NT2/D1 (cell line): ENCODE results near the gene MEGF6.

Experiments used
- DNase-seq: peaks from one replicate; pipeline ENCODE4 v3.0.0-alpha.2; 2011; ENCODE audit warnings: low read depth, low spot score
- H3K27me3 ChIP-seq: 2 replicates; pipeline ENCODE4 v1.6.0; 2011; ENCODE audit warnings: mild to moderate bottlenecking; ENCODE audit not compliant: insufficient read length, insufficient read depth
- H3K36me3 ChIP-seq: 2 replicates; pipeline ENCODE4 v1.6.1; 2011; ENCODE audit warnings: mild to moderate bottlenecking, low read length, mixed read lengths; ENCODE audit not compliant: insufficient read depth, insufficient read length
- H3K4me1 ChIP-seq: 2 replicates; pipeline ENCODE4 v1.5.1; 2011; ENCODE audit not compliant: insufficient read depth, insufficient read length
- H3K4me3 ChIP-seq: 2 replicates; pipeline ENCODE4 v1.5.1; 2011; ENCODE audit warnings: low read depth; ENCODE audit not compliant: insufficient read length
- H3K9ac ChIP-seq: 2 replicates; pipeline ENCODE4 v1.6.0; 2011; ENCODE audit warnings: low read depth; ENCODE audit not compliant: insufficient read length
- H3K9me3 ChIP-seq: 2 replicates; pipeline ENCODE4 v1.5.1; 2011; ENCODE audit warnings: mild to moderate bottlenecking, low read length; ENCODE audit not compliant: insufficient read depth
- SUZ12 ChIP-seq: IDR thresholded peaks from 2 replicates; pipeline ENCODE4 v1.6.1; 2011; ENCODE audit not compliant: insufficient read length, insufficient read depth; ENCODE audit errors: extremely low read depth
- YY1 ChIP-seq: IDR thresholded peaks from 2 replicates; pipeline ENCODE4 v1.6.1; 2011; ENCODE audit not compliant: insufficient read length, insufficient read depth
- ZNF274 ChIP-seq: IDR thresholded peaks from 2 replicates; pipeline ENCODE4 v1.6.1; 2011; ENCODE audit warnings: mild to moderate bottlenecking, low read depth, low read length

MEGF6 gene

GRCh38 chr1:3571263-3571662, 40.0 kb downstream of the MEGF6 start:
- H3K4me3 ChIP-seq = no peak overlapping the region
- H3K27me3 ChIP-seq = no peaks in the 10 kb centered on the region
- H3K9me3 ChIP-seq = no peaks in the 10 kb centered on the region
- TF ChIP-seq ZNF274 = no peak
- TF ChIP-seq SUZ12 = no peak
- no peak for TF ChIP-seq YY1
- no peak for DNase-seq
- H3K4me1 ChIP-seq = peaks cover 3% of the 10 kb centered on the region
- H3K36me3 ChIP-seq = no peaks in the 10 kb centered on the region
- H3K9ac ChIP-seq = no peak overlapping the region

DNA sequence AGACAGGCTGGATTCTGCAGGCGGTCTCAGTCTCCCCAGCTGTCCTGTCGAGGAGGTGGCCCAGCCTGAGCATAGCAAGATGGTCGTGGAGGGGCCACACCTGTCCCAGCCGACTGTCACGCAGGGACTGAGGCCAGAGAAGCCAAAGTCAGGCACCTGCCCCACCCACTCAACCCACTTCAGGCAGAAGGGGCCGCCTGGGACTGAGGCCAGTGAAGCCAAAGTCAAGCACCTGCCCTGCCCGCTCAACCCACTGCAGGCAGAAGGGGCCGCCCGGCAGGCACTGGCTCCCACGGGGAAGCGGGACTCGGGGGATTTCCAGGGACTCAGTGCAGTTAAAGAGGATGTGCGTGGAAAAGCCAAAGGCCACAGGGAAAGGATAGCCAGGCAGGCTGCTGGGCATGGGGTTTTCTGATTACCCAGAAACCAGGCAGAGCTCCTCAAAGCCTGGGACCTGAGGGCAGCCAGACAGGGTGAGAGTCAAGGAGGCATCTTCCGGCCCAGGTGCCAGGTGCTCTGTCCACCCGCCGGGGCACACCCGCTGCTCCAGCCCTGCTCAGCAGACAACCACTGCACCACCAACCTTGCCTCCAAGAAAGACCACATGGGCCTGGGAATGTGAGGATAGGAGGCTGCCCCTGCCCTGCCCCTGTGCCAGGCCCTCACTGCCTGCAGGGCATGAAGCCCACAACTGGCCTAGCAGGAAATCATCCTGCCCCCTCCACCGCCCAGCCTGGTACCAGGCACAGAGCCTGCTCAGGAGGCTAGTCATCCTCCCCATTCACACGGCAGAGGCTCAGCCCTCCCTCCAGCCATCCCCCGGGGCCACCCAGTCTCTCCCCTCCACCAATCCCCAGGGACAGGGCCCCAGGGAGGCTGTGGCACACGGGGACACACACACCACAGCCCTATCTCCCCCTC, 41.0 kb downstream of the MEGF6 start:
- H3K9ac ChIP-seq = no peak overlapping the region
- DNase-seq = no peak
- H3K9me3 ChIP-seq = no peaks in the 10 kb centered on the region
- TF ChIP-seq YY1 (no peak), SUZ12 (no peak), ZNF274 (no peak)
- peaks cover 3% of the 10 kb centered on the region for H3K4me1 ChIP-seq
- H3K27me3 ChIP-seq = no peaks in the 10 kb centered on the region
- no peaks in the 10 kb centered on the region for H3K36me3 ChIP-seq
- H3K4me3 ChIP-seq = no peak overlapping the region

DNA sequence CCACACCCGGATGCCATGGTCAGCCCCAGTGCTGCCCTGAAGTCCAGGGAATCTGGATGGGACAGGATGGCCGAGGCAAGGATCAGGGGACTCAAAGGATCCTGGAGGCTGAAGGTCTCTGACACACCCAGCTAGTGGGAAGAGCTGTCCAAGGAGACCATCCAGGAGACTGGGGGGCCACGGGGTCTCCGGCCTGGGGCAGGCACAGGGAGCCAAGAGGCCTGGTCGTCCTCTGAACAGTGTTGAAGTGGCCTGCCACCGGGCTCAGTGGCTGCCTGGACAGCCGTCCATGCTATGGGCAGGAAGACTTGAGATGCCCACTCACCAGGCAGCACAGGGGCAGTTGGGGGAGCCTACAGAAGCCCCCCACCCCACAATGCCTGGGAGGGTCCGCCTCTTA, 41.9 kb downstream of the MEGF6 start:
- H3K27me3 ChIP-seq = no peaks in the 10 kb centered on the region
- H3K9me3 ChIP-seq = no peaks in the 10 kb centered on the region
- no peak overlapping the region for H3K4me3 ChIP-seq
- TF ChIP-seq SUZ12 (no peak), YY1 (no peak)
- peaks cover 3% of the 10 kb centered on the region for H3K4me1 ChIP-seq
- DNase-seq = no peak
- no peak overlapping the region for H3K9ac ChIP-seq
- no peaks in the 10 kb centered on the region for H3K36me3 ChIP-seq

DNA sequence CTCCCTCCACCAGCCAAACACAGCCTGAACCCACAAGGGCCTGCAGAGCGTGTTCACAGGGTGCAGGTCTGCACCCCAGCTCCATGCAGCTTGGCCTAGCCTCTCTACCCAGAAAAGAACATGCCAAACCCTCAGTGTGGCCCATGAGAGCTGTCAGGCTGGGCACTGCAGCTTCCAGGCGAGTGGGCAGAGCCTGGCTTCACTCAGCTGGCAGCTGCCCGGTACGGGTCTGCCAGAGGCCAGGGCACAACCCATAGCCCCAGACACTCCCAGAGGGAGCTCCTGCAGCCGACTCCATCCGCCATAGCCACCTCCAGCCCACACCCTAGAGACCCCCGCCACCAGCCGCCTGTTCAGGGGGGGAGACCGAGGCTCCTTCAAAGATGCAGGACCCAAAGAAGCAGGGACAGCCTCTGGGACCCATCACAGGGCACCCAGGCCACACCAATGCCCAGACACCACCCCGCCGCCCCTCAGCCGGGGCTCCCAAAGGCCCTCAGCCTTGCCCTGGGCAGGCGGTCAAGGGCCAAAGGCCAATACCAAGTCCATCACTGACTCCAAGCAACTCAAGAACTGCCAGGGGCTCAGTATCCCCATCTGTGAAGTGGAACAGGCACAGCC, 42.4 kb downstream of the MEGF6 start:
- Histone ChIP-seq H3K4me1 (peaks cover 3% of the 10 kb centered on the region), H3K4me3 (no peak overlapping the region), H3K36me3 (no peaks in the 10 kb centered on the region), H3K27me3 (no peaks in the 10 kb centered on the region), H3K9ac (no peak overlapping the region), H3K9me3 (no peaks in the 10 kb centered on the region)
- no peak for DNase-seq
- TF ChIP-seq YY1 = no peak
- no peak for TF ChIP-seq SUZ12
- no peak for TF ChIP-seq ZNF274

DNA sequence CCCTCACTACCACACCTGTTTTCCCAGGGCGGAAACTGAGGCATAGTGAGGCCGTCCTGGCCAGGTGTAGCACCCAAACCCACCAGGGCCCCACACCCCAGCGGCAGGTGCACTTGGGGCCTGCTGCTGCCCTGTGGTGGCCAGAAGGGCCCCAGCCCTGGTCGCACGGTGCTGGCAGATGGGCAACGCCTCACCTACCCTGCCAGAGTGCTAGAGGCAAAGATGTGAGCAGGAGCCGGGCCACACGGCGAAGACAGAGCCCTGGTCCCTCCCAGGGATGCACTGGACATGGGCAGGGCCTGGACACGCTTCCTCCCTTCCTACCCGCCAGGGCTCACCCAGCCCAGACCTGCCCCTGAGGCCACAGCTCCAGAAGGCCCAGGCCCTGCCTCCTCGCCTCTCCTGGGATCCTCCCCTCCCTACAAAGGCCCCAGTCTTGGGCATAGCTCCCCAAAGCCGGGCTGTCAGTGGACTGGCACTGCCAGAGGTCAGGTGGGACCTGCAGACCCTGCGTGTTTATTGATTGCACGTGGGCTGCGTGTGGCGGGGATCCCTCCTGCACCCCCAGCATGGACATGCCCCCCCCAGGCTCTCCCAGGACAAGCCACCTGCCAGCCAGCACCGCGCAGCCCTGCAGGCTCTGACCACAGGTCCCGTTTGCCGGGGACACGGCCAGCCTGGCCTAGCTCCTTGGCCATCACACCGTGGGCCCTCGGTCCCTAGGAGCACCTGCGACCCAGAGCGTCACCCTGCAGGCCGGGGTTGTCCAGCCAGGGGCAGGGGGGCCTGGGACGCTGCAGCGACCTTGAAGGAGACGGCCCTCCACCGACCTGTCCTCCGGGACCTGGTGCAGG, 44.1 kb downstream of the MEGF6 start:
- no peak for DNase-seq
- Histone ChIP-seq H3K4me1 (peaks cover 6% of the 10 kb centered on the region), H3K9ac (no peak overlapping the region), H3K9me3 (no peaks in the 10 kb centered on the region), H3K36me3 (no peaks in the 10 kb centered on the region), H3K4me3 (no peak overlapping the region), H3K27me3 (no peaks in the 10 kb centered on the region)
- TF ChIP-seq SUZ12 (no peak), YY1 (no peak), ZNF274 (no peak)

DNA sequence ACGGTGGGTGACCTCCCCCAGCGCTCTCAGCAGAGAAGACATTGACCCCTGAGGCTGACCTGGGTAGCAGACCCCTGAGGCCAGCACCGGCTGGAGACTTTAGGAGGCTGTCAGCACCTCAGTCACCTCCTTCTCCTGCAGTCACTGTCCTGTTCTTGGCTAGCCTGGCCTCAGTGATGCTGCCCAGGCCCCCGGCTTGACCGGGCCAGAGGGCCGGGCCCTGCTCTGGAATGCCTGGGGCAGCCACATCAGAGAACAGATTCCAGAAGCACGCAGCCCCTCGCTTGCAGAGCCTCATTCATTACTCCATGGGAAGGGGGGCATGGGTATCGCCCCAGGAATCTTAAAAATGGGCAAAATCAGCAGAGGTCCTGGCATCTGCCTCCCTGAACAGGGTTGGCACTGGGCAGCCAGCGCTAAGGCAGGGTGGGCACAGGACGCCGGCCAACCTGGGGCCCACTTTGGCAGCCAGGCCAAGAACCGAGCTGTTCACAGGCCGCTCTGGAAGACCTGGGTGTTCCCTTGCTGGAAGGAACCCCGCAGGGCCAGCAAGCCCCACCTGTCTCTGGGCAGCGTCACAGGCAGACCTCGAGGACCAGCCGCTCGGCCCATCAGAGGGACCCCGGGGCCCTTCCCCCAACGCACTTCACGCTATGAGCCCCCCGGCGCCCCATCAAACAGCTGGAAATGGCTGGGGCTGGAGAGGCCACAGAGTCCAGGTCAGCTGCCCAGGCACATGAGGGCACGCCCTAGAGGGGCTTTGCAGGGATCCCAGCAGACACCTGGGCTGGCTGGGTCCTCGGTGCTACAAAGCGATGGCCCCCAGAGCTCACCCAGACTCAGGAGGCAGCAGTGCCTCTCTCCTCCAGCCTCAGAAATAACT, 45.1 kb downstream of the MEGF6 start:
- H3K36me3 ChIP-seq = no peaks in the 10 kb centered on the region
- H3K27me3 ChIP-seq = no peaks in the 10 kb centered on the region

More for the DNA sequence above, 45.1 kb downstream of the MEGF6 start:
- no peak for DNase-seq
- peaks cover 6% of the 10 kb centered on the region for H3K4me1 ChIP-seq
- TF ChIP-seq SUZ12 (no peak), ZNF274 (no peak), YY1 (no peak)
- no peak overlapping the region for H3K9ac ChIP-seq
- no peaks in the 10 kb centered on the region for H3K9me3 ChIP-seq
- no peak overlapping the region for H3K4me3 ChIP-seq
